ENCODE results near the gene ASAP3. TPM values are rescaled to one million over a fixed set of nuclear protein-coding genes. Genes with fewer than 3 reads are reported as not detected.
A peak's percentile ranks its signal among the peaks of the same experiment; 100 is the strongest.
"Not testable (repeated sequence)": the region's sequence is repeated elsewhere in the genome, so short reads cannot be mapped to it uniquely, and the experiment has no call there.

The ASAP3 gene
- total RNA-seq, 1 experiment from 2014 or later, result 17.9 TPM

GRCh38 chr1:23381233-23381885 lies 102.6 kb downstream of the ASAP3 start:
- Histone ChIP-seq H3K4me3 (ENCODE audit: low read depth in 2 of 2, low read length in 2 of 2) (no peak overlapping the region), H3K27me3 (ENCODE audit: control insufficient read depth, insufficient read depth, low read length) (no peaks in the 10 kb centered on the region), H3K36me3 (ENCODE audit: control insufficient read depth, insufficient read depth, low read length) (no peaks in the 10 kb centered on the region), H3K4me1 (ENCODE audit: control insufficient read depth, insufficient read depth, low read length) (peaks cover 15% of the 10 kb centered on the region), H3K9me3 (ENCODE audit: control insufficient read depth, insufficient read depth, low read depth, low read length) (no peaks in the 10 kb centered on the region), H3K27ac (ENCODE audit: low read length) (no peak overlapping the region)
- no peak for ATAC-seq
- BruUV-seq (replicated peaks), result no TSS peak
- POLR2A ChIA-PET, result no interaction called here
- intact Hi-C loops (cut with micrococcal nuclease; ENCODE audit: unreplicated experiment) (no loop called here), in situ Hi-C loops (cut with HindIII; ENCODE audit: low pct_unique_long_range_greater_than_20kb, low sequenced_read_pairs) (no loop called here)
- CTCF ChIA-PET, result interaction anchor here (1.4 kb wide), 1 partner anchor 23 kb away, joined by 5 read pairs; no protein-coding TSS in a partner anchor
- no peak for DNase-seq (ENCODE audit: low read depth, low spot score)
- TF ChIP-seq TCF7L2 (IDR thresholded peaks at IDR 0.05; ENCODE audit: low read depth, low read length) (no peak), SIN3A (IDR thresholded peaks at IDR 0.05; ENCODE audit: borderline replicate concordance, insufficient read depth, low read depth, low read length) (no peak), REST (IDR thresholded peaks at IDR 0.05; ENCODE audit: insufficient read depth in 1 of 2, low read depth in 2 of 2, low read length in 1 of 2) (no peak), POLR2AphosphoS5 (IDR thresholded peaks at IDR 0.05; ENCODE audit: low read depth, low read length) (no peak), CTCF (IDR thresholded peaks at IDR 0.05) (no peak)

GRCh38 chr1:23380719-23381118 lies 103.3 kb downstream of the ASAP3 start:
- ATAC-seq (no peak), DNase-seq (ENCODE audit: low read depth, low spot score) (no peak)
- in situ Hi-C loops (cut with HindIII; ENCODE audit: low pct_unique_long_range_greater_than_20kb, low sequenced_read_pairs) (no loop called here), intact Hi-C loops (cut with micrococcal nuclease; ENCODE audit: unreplicated experiment) (no loop called here)
- Histone ChIP-seq H3K36me3 (ENCODE audit: control insufficient read depth, insufficient read depth, low read length) (no peaks in the 10 kb centered on the region), H3K27me3 (ENCODE audit: control insufficient read depth, insufficient read depth, low read length) (no peaks in the 10 kb centered on the region), H3K4me3 (ENCODE audit: low read depth in 2 of 2, low read length in 2 of 2) (no peak overlapping the region), H3K27ac (ENCODE audit: low read length) (peak overlapping the region; percentile 29; the same call in 1 of the 2 replicates), H3K9me3 (ENCODE audit: control insufficient read depth, insufficient read depth, low read depth, low read length) (no peaks in the 10 kb centered on the region), H3K4me1 (ENCODE audit: control insufficient read depth, insufficient read depth, low read length) (peaks cover 15% of the 10 kb centered on the region)
- BruUV-seq (replicated peaks), result no TSS peak
- CTCF ChIA-PET, result no interaction called here
- TF ChIP-seq SIN3A (IDR thresholded peaks at IDR 0.05; ENCODE audit: borderline replicate concordance, insufficient read depth, low read depth, low read length), result no peak
- POLR2A ChIA-PET, result no interaction called here

GRCh38 chr1:23380236-23380635 lies 103.7 kb downstream of the ASAP3 start:
- intact Hi-C loops (cut with micrococcal nuclease; ENCODE audit: unreplicated experiment); H3K4me3 ChIP-seq (ENCODE audit: low read depth in 2 of 2, low read length in 2 of 2); ATAC-seq; POLR2A ChIA-PET; DNase-seq (ENCODE audit: low read depth, low spot score); in situ Hi-C loops (cut with HindIII; ENCODE audit: low pct_unique_long_range_greater_than_20kb, low sequenced_read_pairs); BruUV-seq (replicated peaks); H3K27me3 ChIP-seq (ENCODE audit: control insufficient read depth, insufficient read depth, low read length); H3K9me3 ChIP-seq (ENCODE audit: control insufficient read depth, insufficient read depth, low read depth, low read length); H3K36me3 ChIP-seq (ENCODE audit: control insufficient read depth, insufficient read depth, low read length): not testable (repeated sequence)
- H3K27ac ChIP-seq (ENCODE audit: low read length), result peak overlapping the region; percentile 29; the same call in 1 of the 2 replicates
- H3K4me1 ChIP-seq (ENCODE audit: control insufficient read depth, insufficient read depth, low read length), result peaks cover 15% of the 10 kb centered on the region
- CTCF ChIA-PET, result interaction anchor here (0.7 kb wide), 1 partner anchor 47 kb away, joined by 3 read pairs; no protein-coding TSS in a partner anchor

Other genes with a start within 250 kb of the ASAP3 start
- gene HNRNPR, start 139.9 kb downstream of the ASAP3 start, total RNA-seq (2021; ENCODE audit: unreplicated experiment), result 173 TPM
- gene ZNF436, start 114.3 kb downstream of the ASAP3 start, total RNA-seq (2021; ENCODE audit: unreplicated experiment), result 16.0 TPM
- gene TCEA3, start 59.4 kb downstream of the ASAP3 start, total RNA-seq (2021; ENCODE audit: unreplicated experiment), result 8.3 TPM
- gene E2F2, start 47.1 kb upstream of the ASAP3 start, total RNA-seq (2021; ENCODE audit: unreplicated experiment), result 9.5 TPM
- gene ID3, start 75.3 kb upstream of the ASAP3 start, total RNA-seq (2021; ENCODE audit: unreplicated experiment), result 39.6 TPM
- 865 TPM for gene RPL11, start 207.6 kb upstream of the ASAP3 start, total RNA-seq (2021; ENCODE audit: unreplicated experiment)

Measured in Panc1 (cell line).